GM12878 (cell line): ENCODE data around the gene MUC5B. TPM values are rescaled to one million over a fixed set of nuclear protein-coding genes. Genes with fewer than 3 reads are reported as not detected.

Source experiments
- ATAC-seq: fragments of 200-7000 bp; cut with Tn5 transposase; 3 replicates; pipeline ENCODE4 v1.9.1; 2020; ENCODE audit warnings: mild to moderate bottlenecking, moderate library complexity
- BruUV-seq: library from RNA; stranded (reverse); fragments of 400-500 nt; replicated peaks from 2 replicates; lab custom pipeline; 2021; lab: Mats Ljungman, UMichigan
- CTCF ChIA-PET: fragments of 300-600 bp; sonication (Branson Sonifier 250); formaldehyde crosslinking; extraction: SDS; loops from one replicate; lab custom pipeline; 2021; ENCODE audit warnings: inconsistent platforms; lab: Yijun Ruan, JAX
- POLR2A ChIA-PET: fragments of 350-600 bp; formaldehyde crosslinking; extraction: SDS; loops from one replicate; lab custom pipeline; 2021; ENCODE audit warnings: inconsistent platforms; lab: Charles Lee
- RAD21 ChIA-PET: fragments of 300-600 bp; sonication (Branson Sonifier 250); formaldehyde crosslinking; loops from one replicate; lab custom pipeline; 2023; ENCODE audit warnings: antibody characterized with exemption; ENCODE audit not compliant: unreplicated experiment; lab: Charles Lee
- SMC1A ChIA-PET: fragments of 300-600 bp; sonication (Branson Sonifier 250); formaldehyde crosslinking; loops from one replicate; lab custom pipeline; 2023; ENCODE audit not compliant: unreplicated experiment, uncharacterized antibody; lab: Charles Lee
- DNase-seq: peaks from one replicate; pipeline ENCODE4 v3.0.0-alpha.2; 2011; ENCODE audit warnings: low read depth, low spot score
- FAIRE-seq: peaks from 3 replicates; lab custom pipeline; 2011; peaks lifted over from hg19 to GRCh38; lab: Jason Lieb, UNC
- H2AFZ ChIP-seq: 2 replicates; pipeline ENCODE4 v1.6.0; 2011; ENCODE audit warnings: low read depth, low read length, control low read depth; ENCODE audit not compliant: control insufficient read depth
- H3K27ac ChIP-seq: 2 replicates; pipeline ENCODE4 v1.5.1; 2011; ENCODE audit warnings: control low read depth; ENCODE audit not compliant: control insufficient read depth, insufficient read depth
- H3K27me3 ChIP-seq, 2 experiments: replicated peaks in 1 of 2; 2 replicates each; pipeline versions ENCODE4 v1.6.0 to v1.6.1; 2011; ENCODE audit warnings: low read length in 1 of 2; ENCODE audit not compliant: control insufficient read depth in 2 of 2, insufficient read depth in 2 of 2
- H3K36me3 ChIP-seq, 2 experiments: 2 replicates each; pipeline ENCODE4 v1.5.1; 2011; ENCODE audit warnings: low read length in 1 of 2; ENCODE audit not compliant: control insufficient read depth in 2 of 2, insufficient read depth in 2 of 2
- H3K4me1 ChIP-seq: 2 replicates; pipeline ENCODE4 v1.6.1; 2011; ENCODE audit warnings: mild to moderate bottlenecking, low read length, moderate library complexity, mixed read lengths; ENCODE audit not compliant: control insufficient read depth, insufficient read depth
- H3K4me2 ChIP-seq: 2 replicates; pipeline ENCODE4 v1.6.0; 2011; ENCODE audit warnings: control low read depth; ENCODE audit not compliant: control insufficient read depth, insufficient read depth
- H3K4me3 ChIP-seq: fragments of 200-600 bp; sonication (generic); 2 replicates; pipeline ENCODE4 v1.5.1; 2016
- H3K79me2 ChIP-seq: 2 replicates; pipeline ENCODE4 v1.6.0; 2011; ENCODE audit warnings: low read length; ENCODE audit not compliant: control insufficient read depth, insufficient read depth
- H3K9ac ChIP-seq: 2 replicates; pipeline ENCODE4 v1.8.0; 2011; ENCODE audit warnings: low read length, control low read depth, mixed read lengths; ENCODE audit not compliant: control insufficient read depth, insufficient read depth
- H3K9me3 ChIP-seq: replicated peaks from 3 replicates; pipeline ENCODE4 v1.5.1; 2011; ENCODE audit warnings: mild to moderate bottlenecking, low read length; ENCODE audit not compliant: control insufficient read depth, insufficient read depth
- H4K20me1 ChIP-seq: 2 replicates; pipeline ENCODE4 v1.6.0; 2011; ENCODE audit not compliant: control insufficient read depth, insufficient read depth
- HDAC2 ChIP-seq: fragments of 200-600 bp; sonication (generic); IDR thresholded peaks from 2 replicates; pipeline ENCODE4 v1.6.1; 2017
- POLR2AphosphoS5 ChIP-seq: IDR thresholded peaks from 2 replicates; pipeline ENCODE4 v1.6.1; 2011; ENCODE audit warnings: mild to moderate bottlenecking, low read length, inconsistent platforms
- RBBP5 ChIP-seq: fragments of 200-600 bp; sonication (generic); conservative IDR thresholded peaks from 2 replicates; pipeline ENCODE4 v1.6.1; 2016
- SIN3A ChIP-seq: IDR thresholded peaks from 2 replicates; pipeline ENCODE4 v1.6.1; 2012; ENCODE audit warnings: low read depth, low read length, improper control_type of control experiment
- WGBS: methylation state at CpG from one replicate; pipeline ENCODE4 v1.1.6; 2016; ENCODE audit warnings: low lambda C conversion rate; ENCODE audit not compliant: insufficient replicate concordance, insufficient coverage; ENCODE audit errors: missing lambda C conversion rate; 5-methylcytosine and 5-hydroxymethylcytosine counted together
- in situ Hi-C: fragments of 300-500 bp; cut with MboI; formaldehyde crosslinking; loops from 9 replicates; pipeline ENCODE4 v1.14.3; 2018; ENCODE audit warnings: mixed read lengths
- intact Hi-C: fragments of 100-400 bp; cut with micrococcal nuclease; formaldehyde crosslinking; loops from one replicate; pipeline ENCODE4 v1.14.2; 2022; ENCODE audit not compliant: unreplicated experiment
- polyA plus RNA-seq, 11 experiments: library from polyadenylated mRNA; depleted of rRNA in 4 of 11; unstranded in 6 of 11; stranded (reverse) in 5 of 11; fragments of >200 nt; fragmentation: Nextera tagmentation in 4 of 11; fragmentation: Illumina TruSeq in 1 of 11; extraction: Ambion mirVana in 4 of 11; extraction: Trizol in 1 of 11; gene quantifications; 1 replicate in 1 of 11; 2 replicates in 10 of 11; pipeline versions ENCODE4 v1.2.1 to v1.2.3, GENCODE V29; 2011 to 2016; ENCODE audit warnings: inconsistent platforms in 2 of 11, missing spikeins in 2 of 11, low read depth in 1 of 11
- total RNA-seq, 4 experiments: library from RNA; depleted of rRNA in 3 of 4; stranded (reverse); fragments of >200 nt in 3 of 4; fragmentation: Illumina TruSeq in 1 of 4; extraction: Trizol in 1 of 4; gene quantifications; 2 replicates each; pipeline versions ENCODE4 v1.2.1 to v1.2.3, GENCODE V29; 2013 to 2021
- TF ChIP-seq, protein P1 (sequence below): fragments of 450-650 bp; formaldehyde crosslinking; IDR thresholded peaks from 2 replicates; pipeline ENCODE4 v1.5.0; 2022; ENCODE audit warnings: mild to moderate bottlenecking, missing genetic modification characterization

Gene MUC5B
- total and polyA plus RNA-seq, 10 of the 15 experiments (the other 5 are each of a cell fraction or from before 2014, with no cell fraction given), result 1.5 TPM; not detected in 9

- Histone ChIP-seq H3K36me3 (no peaks in the 10 kb centered on the region), H3K9me3 (no peaks in the 10 kb centered on the region; the same call in 2 of the 3 replicates), H3K27ac (no peak overlapping the region), H2AFZ (no peak overlapping the region), H3K9ac (no peak overlapping the region), H3K27me3 (no peaks in the 10 kb centered on the region), H3K4me2 (no peak overlapping the region), H4K20me1 (no peaks in the 10 kb centered on the region), H3K4me3 (no peak overlapping the region), H3K79me2 (no peaks in the 10 kb centered on the region), H3K4me1 (0 out of 2 replicates have a peak, but pooled peaks cover 2% of the 10 kb centered on the region)
- intact Hi-C loops (no loop called here), in situ Hi-C loops (no loop called here)
- ATAC-seq (no peak), DNase-seq (no peak), FAIRE-seq (no peak)
- POLR2A ChIA-PET, result no interaction called here
- no TSS peak for BruUV-seq
- SMC1A ChIA-PET, result no interaction called here
- no peak for TF ChIP-seq RBBP5
- TF ChIP-seq SIN3A, result no peak
- TF ChIP-seq HDAC2, result no peak
- no peak for TF ChIP-seq POLR2AphosphoS5
- TF ChIP-seq, protein P1, sequence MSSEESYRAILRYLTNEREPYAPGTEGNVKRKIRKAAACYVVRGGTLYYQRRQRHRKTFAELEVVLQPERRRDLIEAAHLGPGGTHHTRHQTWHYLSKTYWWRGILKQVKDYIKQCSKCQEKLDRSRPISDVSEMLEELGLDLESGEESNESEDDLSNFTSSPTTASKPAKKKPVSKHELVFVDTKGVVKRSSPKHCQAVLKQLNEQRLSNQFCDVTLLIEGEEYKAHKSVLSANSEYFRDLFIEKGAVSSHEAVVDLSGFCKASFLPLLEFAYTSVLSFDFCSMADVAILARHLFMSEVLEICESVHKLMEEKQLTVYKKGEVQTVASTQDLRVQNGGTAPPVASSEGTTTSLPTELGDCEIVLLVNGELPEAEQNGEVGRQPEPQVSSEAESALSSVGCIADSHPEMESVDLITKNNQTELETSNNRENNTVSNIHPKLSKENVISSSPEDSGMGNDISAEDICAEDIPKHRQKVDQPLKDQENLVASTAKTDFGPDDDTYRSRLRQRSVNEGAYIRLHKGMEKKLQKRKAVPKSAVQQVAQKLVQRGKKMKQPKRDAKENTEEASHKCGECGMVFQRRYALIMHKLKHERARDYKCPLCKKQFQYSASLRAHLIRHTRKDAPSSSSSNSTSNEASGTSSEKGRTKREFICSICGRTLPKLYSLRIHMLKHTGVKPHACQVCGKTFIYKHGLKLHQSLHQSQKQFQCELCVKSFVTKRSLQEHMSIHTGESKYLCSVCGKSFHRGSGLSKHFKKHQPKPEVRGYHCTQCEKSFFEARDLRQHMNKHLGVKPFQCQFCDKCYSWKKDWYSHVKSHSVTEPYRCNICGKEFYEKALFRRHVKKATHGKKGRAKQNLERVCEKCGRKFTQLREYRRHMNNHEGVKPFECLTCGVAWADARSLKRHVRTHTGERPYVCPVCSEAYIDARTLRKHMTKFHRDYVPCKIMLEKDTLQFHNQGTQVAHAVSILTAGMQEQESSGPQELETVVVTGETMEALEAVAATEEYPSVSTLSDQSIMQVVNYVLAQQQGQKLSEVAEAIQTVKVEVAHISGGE (CRISPR knock-in tag), result no peak
- CTCF ChIA-PET, result interaction anchor here (0.6 kb wide), 1 partner anchor 13 kb away, joined by 3 read pairs; no protein-coding TSS in a partner anchor
- 72% methylated on average over 13 of the region's 16 CpGs for WGBS
- RAD21 ChIA-PET, result no interaction called here
Measured at GRCh38 chr11:1257916-1258315, 35.0 kb downstream of the MUC5B start.
